Vagina (tissue), 2 donors: Measurements from ENCODE around the gene KCTD17. TPM values are rescaled to one million over a fixed set of nuclear protein-coding genes. Genes with fewer than 3 reads are reported as not detected.

Experiments used
- DNase-seq, 2 donors: peaks; one replicate each; pipeline ENCODE4 v3.0.0-alpha.2; 2017; ENCODE audit errors: extremely low spot score in 2 of 2
- H3K27ac ChIP-seq: fragments of 200-600 bp; sonication (generic); one replicate; pipeline ENCODE4 v1.5.1; 2019
- H3K27me3 ChIP-seq: fragments of 200-600 bp; sonication (generic); one replicate; pipeline ENCODE4 v1.5.1; 2019
- H3K36me3 ChIP-seq, 2 donors: fragments of 200-600 bp; sonication (generic); one replicate each; pipeline ENCODE4 v1.5.1; 2017 to 2019
- H3K4me1 ChIP-seq: fragments of 200-600 bp; sonication (generic); one replicate; pipeline ENCODE4 v1.5.1; 2019
- H3K4me3 ChIP-seq, 2 donors: fragments of 200-600 bp; sonication (generic); 1 replicate in 1 of 2; 2 replicates in 1 of 2; pipeline ENCODE4 v1.5.1; 2016 to 2019
- H3K9me3 ChIP-seq: fragments of 200-600 bp; sonication (generic); one replicate; pipeline ENCODE4 v1.5.1; 2019
- CTCF ChIP-seq, 3 experiments: fragments of 450-650 bp in 2 of 3; fragments of 200-600 bp in 1 of 3; sonication (generic) in 1 of 3; IDR thresholded peaks; one replicate each; pipeline ENCODE4 v1.5.1; 2017 to 2019; ENCODE audit warnings: antibody characterized with exemption in 3 of 3, mild to moderate bottlenecking in 2 of 3, moderate library complexity in 2 of 3
- POLR2A ChIP-seq, 2 donors: fragments of 450-650 bp; IDR thresholded peaks; one replicate each; pipeline ENCODE4 v1.6.1; 2017; ENCODE audit warnings: antibody characterized with exemption in 2 of 2, mild to moderate bottlenecking in 2 of 2, moderate library complexity in 2 of 2
- POLR2AphosphoS5 ChIP-seq, 2 donors: sonication (generic); formaldehyde crosslinking; IDR thresholded peaks; one replicate each; pipeline ENCODE4 v1.9.0; 2017; ENCODE audit warnings: antibody characterized with exemption in 2 of 2, mild to moderate bottlenecking in 2 of 2, low read depth in 1 of 2; ENCODE audit not compliant: insufficient read depth in 1 of 2
- intact Hi-C: fragments of 100-400 bp; cut with DNase I; formaldehyde crosslinking; loops from one replicate; pipeline ENCODE4 v1.15.1; 2023
- total RNA-seq: library from RNA; depleted of rRNA; stranded (reverse); fragments of >200 nt; gene quantifications from one replicate; pipeline ENCODE4 v1.2.3, GENCODE V29; 2016

KCTD17 gene
- total RNA-seq, 1 donor from 2014 or later, result 27.5 TPM

- no peak for DNase-seq
- TF ChIP-seq POLR2A (IDR thresholded peaks at IDR 0.05), result no peak
- TF ChIP-seq POLR2AphosphoS5 (IDR thresholded peaks at IDR 0.05; ENCODE audit: insufficient read depth in 1 of 2, low read depth in 1 of 2), result no peak
- TF ChIP-seq CTCF (IDR thresholded peaks at IDR 0.05), result no peak
- intact Hi-C loops, result no loop called here
- no peaks in the 10 kb centered on the region for H3K36me3 ChIP-seq
- no peaks in the 10 kb centered on the region for H3K27me3 ChIP-seq
- H3K27ac ChIP-seq, result no peak overlapping the region
- no peaks in the 10 kb centered on the region for H3K9me3 ChIP-seq
- H3K4me3 ChIP-seq, result no peak overlapping the region
- peaks cover 10% of the 10 kb centered on the region for H3K4me1 ChIP-seq
Observed at GRCh38 chr22:37044634-37045625, 6.6 kb upstream of the KCTD17 start.

- Histone ChIP-seq H3K27me3 (no peaks in the 10 kb centered on the region), H3K27ac (no peak overlapping the region), H3K4me3 (no peak overlapping the region), H3K9me3 (no peaks in the 10 kb centered on the region), H3K36me3 (no peaks in the 10 kb centered on the region), H3K4me1 (peaks cover 7% of the 10 kb centered on the region)
- no peak for TF ChIP-seq CTCF (IDR thresholded peaks at IDR 0.05)
- no peak for TF ChIP-seq POLR2A (IDR thresholded peaks at IDR 0.05)
- no peak for TF ChIP-seq POLR2AphosphoS5 (IDR thresholded peaks at IDR 0.05; ENCODE audit: insufficient read depth in 1 of 2, low read depth in 1 of 2)
- no peak for DNase-seq
- intact Hi-C loops, result no loop called here
Observed at GRCh38 chr22:37045958-37046357, 5.6 kb upstream of the KCTD17 start.

- Histone ChIP-seq H3K9me3 (no peaks in the 10 kb centered on the region), H3K27me3 (no peaks in the 10 kb centered on the region), H3K4me3 (no peak overlapping the region), H3K27ac (no peak overlapping the region), H3K36me3 (no peaks in the 10 kb centered on the region), H3K4me1 (peaks cover 9% of the 10 kb centered on the region)
- DNase-seq, result no peak
- TF ChIP-seq POLR2AphosphoS5 (IDR thresholded peaks at IDR 0.05; ENCODE audit: insufficient read depth in 1 of 2, low read depth in 1 of 2) (no peak), POLR2A (IDR thresholded peaks at IDR 0.05) (no peak), CTCF (IDR thresholded peaks at IDR 0.05) (no peak)
- intact Hi-C loops, result no loop called here
Observed at GRCh38 chr22:37046589-37046988, 5.0 kb upstream of the KCTD17 start.

GRCh38 chr22:37047006-37047405, 4.5 kb upstream of the KCTD17 start:
- Histone ChIP-seq H3K9me3 (no peaks in the 10 kb centered on the region), H3K4me1 (peaks cover 12% of the 10 kb centered on the region), H3K27ac (no peak overlapping the region), H3K36me3 (no peaks in the 10 kb centered on the region), H3K27me3 (no peaks in the 10 kb centered on the region), H3K4me3 (no peak overlapping the region)
- intact Hi-C loops, result no loop called here
- DNase-seq, result no peak
- TF ChIP-seq CTCF (IDR thresholded peaks at IDR 0.05), result no peak
- no peak for TF ChIP-seq POLR2A (IDR thresholded peaks at IDR 0.05)
- TF ChIP-seq POLR2AphosphoS5 (IDR thresholded peaks at IDR 0.05; ENCODE audit: insufficient read depth in 1 of 2, low read depth in 1 of 2), result no peak

- TF ChIP-seq CTCF (IDR thresholded peaks at IDR 0.05), result no peak
- no peak for TF ChIP-seq POLR2A (IDR thresholded peaks at IDR 0.05)
- no peak for TF ChIP-seq POLR2AphosphoS5 (IDR thresholded peaks at IDR 0.05; ENCODE audit: insufficient read depth in 1 of 2, low read depth in 1 of 2)
- intact Hi-C loops, result no loop called here
- Histone ChIP-seq H3K27me3 (no peaks in the 10 kb centered on the region), H3K27ac (no peak overlapping the region), H3K36me3 (no peaks in the 10 kb centered on the region), H3K9me3 (no peaks in the 10 kb centered on the region), H3K4me3 (no peak overlapping the region), H3K4me1 (peaks cover 23% of the 10 kb centered on the region)
- DNase-seq, result no peak
Observed at GRCh38 chr22:37048133-37048532, 3.4 kb upstream of the KCTD17 start.
